Natural killer cell (primary cell): ENCODE data around the gene PNMA8A. TPM values are rescaled to one million over a fixed set of nuclear protein-coding genes. Genes with fewer than 3 reads are reported as not detected.

ENCODE experiments used
- ATAC-seq, 3 donors: fragments of 150-1000 bp in 2 of 3; fragments of 200-7000 bp in 1 of 3; cut with Tn5 transposase; 1 replicate in 1 of 3; 2 replicates in 2 of 3; pipeline ENCODE4 v1.10.0; 2021; ENCODE audit warnings: mild to moderate bottlenecking in 2 of 3, moderate library complexity in 2 of 3
- DNase-seq, 2 donors: peaks; one replicate each; pipeline versions ENCODE4 v3.0.0 to v3.0.0-alpha.2; 2013 to 2021; ENCODE audit warnings: mixed read lengths in 1 of 2
- H3K27ac ChIP-seq: one replicate; pipeline ENCODE4 v1.5.1; 2013; ENCODE audit warnings: mild to moderate bottlenecking, low read length
- H3K27me3 ChIP-seq: one replicate; pipeline ENCODE4 v1.6.1; 2013; ENCODE audit warnings: low read length; ENCODE audit not compliant: control insufficient read depth, insufficient read depth
- H3K36me3 ChIP-seq: one replicate; pipeline ENCODE4 v1.6.1; 2013; ENCODE audit warnings: low read length; ENCODE audit not compliant: control insufficient read depth, insufficient read depth
- H3K4me1 ChIP-seq: one replicate; pipeline ENCODE4 v1.6.1; 2013; ENCODE audit warnings: low read length; ENCODE audit not compliant: control insufficient read depth, insufficient read depth
- H3K4me3 ChIP-seq: one replicate; pipeline ENCODE4 v1.5.1; 2013; ENCODE audit warnings: low read length
- H3K9me3 ChIP-seq: one replicate; pipeline ENCODE4 v1.6.1; 2013; ENCODE audit warnings: low read length; ENCODE audit not compliant: control insufficient read depth, insufficient read depth
- H3K27ac Mint-ChIP-seq, 2 donors: one replicate each; pipeline ENCODE4 v1.8.0; 2022; ENCODE audit warnings: mild to moderate bottlenecking in 2 of 2, mixed read lengths in 2 of 2, moderate library complexity in 1 of 2
- H3K27me3 Mint-ChIP-seq, 2 donors: one replicate each; pipeline ENCODE4 v1.8.0; 2022; ENCODE audit warnings: low read depth in 2 of 2, mixed read lengths in 2 of 2
- H3K36me3 Mint-ChIP-seq: one replicate; pipeline ENCODE4 v1.8.0; 2022; ENCODE audit warnings: mixed read lengths
- H3K4me1 Mint-ChIP-seq, 2 donors: one replicate each; pipeline ENCODE4 v1.8.0; 2022; ENCODE audit warnings: mixed read lengths in 2 of 2
- H3K4me3 Mint-ChIP-seq: one replicate; pipeline ENCODE4 v1.8.0; 2022; ENCODE audit warnings: mild to moderate bottlenecking, moderate library complexity, mixed read lengths
- H3K9me3 Mint-ChIP-seq, 2 donors: one replicate each; pipeline ENCODE4 v1.8.0; 2022; ENCODE audit warnings: mixed read lengths in 2 of 2
- CTCF ChIP-seq: fragments of 200-600 bp; IDR thresholded peaks from one replicate; pipeline ENCODE4 v1.8.0; 2022; ENCODE audit warnings: antibody characterized with exemption
- WGBS: methylation state at CpG from one replicate; pipeline ENCODE4 v1.1.7; 2013; ENCODE audit warnings: missing lambda C conversion rate; ENCODE audit not compliant: insufficient coverage; 5-methylcytosine and 5-hydroxymethylcytosine counted together
- intact Hi-C: fragments of 100-400 bp; cut with micrococcal nuclease; formaldehyde crosslinking; loops from one replicate; pipeline ENCODE4 v1.14.2; 2022
- total RNA-seq, 4 donors: library from RNA; stranded (reverse); fragments of 120-200 nt in 1 of 4; gene quantifications; one replicate each; pipeline versions ENCODE4 v1.2.3 to v1.2.4, GENCODE V29; 2013 to 2022

The PNMA8A gene
- total RNA-seq, 3 donors from 2014 or later (not counting 1 experiment from before 2014, with no cell fraction given), result not detected

- TF ChIP-seq CTCF, result no peak
- Histone ChIP-seq H3K4me1 (peaks cover 21% of the 10 kb centered on the region), H3K4me3 (no peak overlapping the region), H3K36me3 (no peaks in the 10 kb centered on the region), H3K27me3 (peaks cover 30% of the 10 kb centered on the region), H3K9me3 (no peaks in the 10 kb centered on the region), H3K27ac (no peak overlapping the region)
- Mint-ChIP-seq H3K27me3 (peaks cover 31 to 41% of the 10 kb centered on the region in 2 donors), H3K9me3 (no peaks in the 10 kb centered on the region), H3K4me1 (peaks cover 29 to 42% of the 10 kb centered on the region in 2 donors), H3K36me3 (no peaks in the 10 kb centered on the region), H3K27ac (peak overlapping the region; percentile 45 to 60), H3K4me3 (peak overlapping the region; percentile 22)
- intact Hi-C loops, result no loop called here
- WGBS, result 80% methylated on average over 17 of the region's 17 CpGs
- ATAC-seq (no peak), DNase-seq (no peak)
Observed at GRCh38 chr19:46427518-46428045, 43.8 kb downstream of the PNMA8A start.

DNA sequence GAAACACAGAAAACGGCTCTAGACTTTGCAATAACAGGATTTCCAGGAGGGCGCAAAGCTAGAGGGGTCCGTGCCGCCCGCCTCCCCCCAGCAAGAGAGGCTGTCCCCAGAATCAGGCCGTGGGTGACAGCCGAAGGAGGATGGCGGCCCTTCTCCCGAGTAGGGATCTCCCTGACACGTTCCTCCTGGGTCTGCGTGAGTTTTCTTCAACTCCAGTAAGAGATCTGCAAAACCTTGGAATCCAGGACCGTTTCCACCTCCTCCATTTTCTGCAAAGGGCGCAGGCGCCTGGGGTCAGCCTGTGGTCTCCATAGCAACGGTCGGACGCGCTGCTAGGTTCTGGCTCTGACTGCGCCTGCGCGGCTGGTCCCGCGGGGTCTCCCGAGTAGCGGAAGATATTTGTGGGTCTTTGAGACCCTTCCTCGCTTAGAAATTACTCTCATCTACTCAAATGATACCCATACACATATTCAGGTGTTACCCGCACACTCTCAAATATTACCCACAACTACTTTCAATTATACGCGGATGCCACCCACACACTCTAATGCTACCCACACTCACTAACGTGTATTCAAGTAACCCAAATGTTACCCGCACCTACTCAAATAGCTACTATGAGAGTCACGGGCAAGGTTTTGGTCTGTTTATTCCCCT lies 44.7 kb downstream of the PNMA8A start:
- Histone ChIP-seq H3K27ac (no peak overlapping the region), H3K9me3 (no peaks in the 10 kb centered on the region), H3K4me1 (peaks cover 21% of the 10 kb centered on the region), H3K27me3 (peaks cover 30% of the 10 kb centered on the region), H3K36me3 (no peaks in the 10 kb centered on the region), H3K4me3 (no peak overlapping the region)
- H3K4me1 Mint-ChIP-seq, result peaks cover 29 to 42% of the 10 kb centered on the region in 2 donors
- ATAC-seq, result peak in 1 of 3 donors; percentile 14
- no peak overlapping the region for H3K4me3 Mint-ChIP-seq
- peak in 1 of 2 donors; percentile 63 for DNase-seq
- TF ChIP-seq CTCF, result no peak
- no peaks in the 10 kb centered on the region for H3K36me3 Mint-ChIP-seq
- no peaks in the 10 kb centered on the region for H3K9me3 Mint-ChIP-seq
- WGBS, result 2% methylated on average over 32 of the region's 32 CpGs
- H3K27ac Mint-ChIP-seq, result peak overlapping the region; percentile 45 to 60
- peaks cover 31 to 38% of the 10 kb centered on the region in 2 donors for H3K27me3 Mint-ChIP-seq
- intact Hi-C loops, result no loop called here

DNA sequence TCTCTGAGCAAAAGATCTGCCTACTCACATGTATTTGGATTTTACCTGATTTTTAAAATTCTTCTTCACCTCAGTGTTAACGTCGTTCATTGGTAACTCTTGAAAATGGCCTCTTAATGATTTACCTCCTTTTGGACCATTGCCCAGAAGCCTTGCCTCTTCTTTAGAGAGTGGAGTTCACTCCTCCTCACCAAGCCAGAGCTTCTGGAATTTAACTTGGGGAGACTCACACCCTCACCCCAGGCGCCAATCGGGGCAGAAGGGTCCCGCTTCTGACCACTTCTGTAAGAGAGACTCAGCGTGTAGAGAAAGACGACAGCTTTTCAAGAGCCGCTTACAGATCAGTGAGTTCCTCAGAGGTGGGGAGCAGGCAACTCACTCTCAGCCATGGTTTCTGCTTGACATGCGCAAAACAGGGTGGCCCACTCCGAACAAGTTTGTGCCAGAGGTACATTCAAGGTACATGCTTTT lies 45.3 kb downstream of the PNMA8A start:
- H3K4me3 ChIP-seq, result no peak overlapping the region
- peaks cover 31 to 36% of the 10 kb centered on the region in 2 donors for H3K27me3 Mint-ChIP-seq
- ATAC-seq (no peak), DNase-seq (no peak)
- 16% methylated on average over 10 of the region's 10 CpGs for WGBS
- H3K36me3 ChIP-seq, result no peaks in the 10 kb centered on the region
- peaks cover 30% of the 10 kb centered on the region for H3K27me3 ChIP-seq
- peaks cover 29 to 42% of the 10 kb centered on the region in 2 donors for H3K4me1 Mint-ChIP-seq
- no peak overlapping the region for H3K27ac Mint-ChIP-seq
- no peaks in the 10 kb centered on the region for H3K36me3 Mint-ChIP-seq
- intact Hi-C loops, result no loop called here
- no peak overlapping the region for H3K4me3 Mint-ChIP-seq
- no peak overlapping the region for H3K27ac ChIP-seq
- no peaks in the 10 kb centered on the region for H3K9me3 ChIP-seq
- TF ChIP-seq CTCF, result no peak
- peaks cover 21% of the 10 kb centered on the region for H3K4me1 ChIP-seq
- no peaks in the 10 kb centered on the region for H3K9me3 Mint-ChIP-seq
